Esophagus (tissue), 2 donors: Measurements from ENCODE around the gene ABCA7. TPM values are rescaled to one million over a fixed set of nuclear protein-coding genes. Genes with fewer than 3 reads are reported as not detected.

Experiments used
- H3K27ac ChIP-seq, 2 donors: one replicate each; pipeline ENCODE4 v1.5.1; 2013; ENCODE audit warnings: low read depth in 2 of 2, mild to moderate bottlenecking in 2 of 2, inconsistent platforms in 1 of 2, low read length in 1 of 2, moderate library complexity in 1 of 2
- H3K27me3 ChIP-seq, 2 donors: one replicate each; pipeline ENCODE4 v1.6.1; 2013; ENCODE audit warnings: low read length in 2 of 2, control low read depth in 1 of 2, mild to moderate bottlenecking in 1 of 2; ENCODE audit not compliant: insufficient read depth in 2 of 2, control insufficient read depth in 1 of 2
- H3K36me3 ChIP-seq, 2 donors: one replicate each; pipeline ENCODE4 v1.6.1; 2013; ENCODE audit warnings: low read length in 1 of 2; ENCODE audit not compliant: control insufficient read depth in 2 of 2, insufficient read depth in 2 of 2
- H3K4me1 ChIP-seq, 2 donors: one replicate each; pipeline ENCODE4 v1.6.1; 2013; ENCODE audit warnings: low read length in 1 of 2; ENCODE audit not compliant: control insufficient read depth in 2 of 2, insufficient read depth in 2 of 2
- H3K4me3 ChIP-seq, 2 donors: one replicate each; pipeline ENCODE4 v1.5.1; 2013; ENCODE audit warnings: low read length in 2 of 2, mild to moderate bottlenecking in 2 of 2, low read depth in 1 of 2, moderate library complexity in 1 of 2
- H3K9me3 ChIP-seq, 2 donors: one replicate each; pipeline ENCODE4 v1.6.1; 2013; ENCODE audit warnings: mild to moderate bottlenecking in 2 of 2, low read depth in 1 of 2, low read length in 1 of 2, moderate library complexity in 1 of 2; ENCODE audit not compliant: control insufficient read depth in 2 of 2, insufficient read depth in 1 of 2
- WGBS, 2 donors: extraction: QIAGEN DNeasy Blood & Tissue Kit; methylation state at CpG; one replicate each; pipeline ENCODE4 v1.1.7; 2013; 5-methylcytosine and 5-hydroxymethylcytosine counted together
- polyA plus RNA-seq, 2 donors: library from polyadenylated mRNA; stranded (reverse); fragments of 200-250 nt; gene quantifications; one replicate each; pipeline ENCODE4 v1.2.3, GENCODE V29; 2013
- donor health status: healthy with polysubstance abuse.
- donor health status: Bipolar disorder and iron deficiency.

Gene ABCA7
- polyA plus RNA-seq, 2 donors: 11.4 to 26.4 TPM

GRCh38 chr19:1084024-1084868, 44.3 kb downstream of the ABCA7 start:
- H3K4me3 ChIP-seq: no peak overlapping the region

GRCh38 chr19:1085053-1085658, 45.2 kb downstream of the ABCA7 start:
- Histone ChIP-seq H3K9me3 (no peaks in the 10 kb centered on the region), H3K27ac (no peak overlapping the region), H3K4me3 (no peak overlapping the region), H3K27me3 (no peaks in the 10 kb centered on the region), H3K36me3 (peaks cover 0 to 36% of the 10 kb centered on the region in 2 donors), H3K4me1 (peaks cover 5 to 20% of the 10 kb centered on the region in 2 donors)
- WGBS, 2 donors: 55 to 62% methylated on average over 8 of the region's 8 CpGs

More at GRCh38 chr19:1084024-1084868, 44.3 kb downstream of the ABCA7 start:
- peaks cover 0 to 33% of the 10 kb centered on the region in 2 donors for H3K36me3 ChIP-seq
- no peaks in the 10 kb centered on the region for H3K9me3 ChIP-seq
- peak overlapping the region in 1 of 2 donors; percentile 2 for H3K27ac ChIP-seq
- 78 to 80% methylated on average over 43 of the region's 43 CpGs for WGBS, 2 donors
- peaks cover 5 to 20% of the 10 kb centered on the region in 2 donors for H3K4me1 ChIP-seq
- no peaks in the 10 kb centered on the region for H3K27me3 ChIP-seq

- Histone ChIP-seq H3K4me1 (peaks cover 5 to 20% of the 10 kb centered on the region in 2 donors), H3K9me3 (no peaks in the 10 kb centered on the region), H3K27ac (no peak overlapping the region), H3K27me3 (no peaks in the 10 kb centered on the region), H3K4me3 (no peak overlapping the region), H3K36me3 (peaks cover 0 to 40% of the 10 kb centered on the region in 2 donors)
- WGBS, 2 donors: 72 to 73% methylated on average over 37 to 38 of the region's 38 CpGs
These were observed 46.0 kb downstream of the ABCA7 start for GRCh38 chr19:1085676-1086442.

- WGBS, 2 donors: 75 to 78% methylated on average over 21 of the region's 21 CpGs
- Histone ChIP-seq H3K27ac (no peak overlapping the region), H3K36me3 (peaks cover 0 to 47% of the 10 kb centered on the region in 2 donors)
These were observed 46.7 kb downstream of the ABCA7 start for GRCh38 chr19:1086613-1087012.

GRCh38 chr19:1087813-1088415, 48.0 kb downstream of the ABCA7 start:
- Histone ChIP-seq H3K27ac (peak overlapping the region; percentile 56 to 60), H3K4me1 (peaks cover 0 to 15% of the 10 kb centered on the region in 2 donors), H3K9me3 (no peaks in the 10 kb centered on the region), H3K27me3 (no peaks in the 10 kb centered on the region), H3K36me3 (peaks cover 0 to 55% of the 10 kb centered on the region in 2 donors), H3K4me3 (no peak overlapping the region)
- WGBS, 2 donors: 59 to 60% methylated on average over 27 of the region's 27 CpGs

More at GRCh38 chr19:1086613-1087012, 46.7 kb downstream of the ABCA7 start:
- Histone ChIP-seq H3K4me1 (peaks cover 2 to 20% of the 10 kb centered on the region in 2 donors), H3K9me3 (no peaks in the 10 kb centered on the region), H3K27me3 (no peaks in the 10 kb centered on the region), H3K4me3 (no peak overlapping the region)

GRCh38 chr19:1088416-1089010, 48.6 kb downstream of the ABCA7 start:
- H3K9me3 ChIP-seq: no peaks in the 10 kb centered on the region
- H3K4me3 ChIP-seq: no peak overlapping the region
- 79 to 81% methylated on average over 26 to 27 of the region's 27 CpGs for WGBS, 2 donors
- peaks cover under 1 to 12% of the 10 kb centered on the region in 2 donors for H3K4me1 ChIP-seq
- peak overlapping the region; percentile 56 to 60 for H3K27ac ChIP-seq
- no peaks in the 10 kb centered on the region for H3K27me3 ChIP-seq
- peaks cover 0 to 55% of the 10 kb centered on the region in 2 donors for H3K36me3 ChIP-seq

GRCh38 chr19:1089126-1089771, 49.3 kb downstream of the ABCA7 start:
- Histone ChIP-seq H3K27me3 (no peaks in the 10 kb centered on the region), H3K27ac (no peak overlapping the region), H3K36me3 (peaks cover 0 to 53% of the 10 kb centered on the region in 2 donors), H3K9me3 (no peaks in the 10 kb centered on the region), H3K4me1 (peaks cover 6 to 17% of the 10 kb centered on the region in 2 donors), H3K4me3 (no peak overlapping the region)
- 89 to 92% methylated on average over 32 of the region's 32 CpGs for WGBS, 2 donors

GRCh38 chr19:1089891-1090290, 50.0 kb downstream of the ABCA7 start:
- Histone ChIP-seq H3K4me1 (peaks cover 6 to 17% of the 10 kb centered on the region in 2 donors), H3K27ac (no peak overlapping the region), H3K4me3 (no peak overlapping the region), H3K9me3 (no peaks in the 10 kb centered on the region), H3K27me3 (no peaks in the 10 kb centered on the region), H3K36me3 (peaks cover 0 to 53% of the 10 kb centered on the region in 2 donors)
- WGBS, 2 donors: 71 to 76% methylated on average over 18 to 22 of the region's 22 CpGs
